DOHH2 (cell line): ENCODE data around the gene COL26A1.
"Not testable (repeated sequence)": the region's sequence is repeated elsewhere in the genome, so short reads cannot be mapped to it uniquely, and the experiment has no call there.

ENCODE experiments used
- H3F3A ChIP-seq: fragments of 200-600 bp; sonication (generic), shearing (Covaris generic); 2 replicates; pipeline ENCODE4 v1.6.0; 2016; ENCODE audit warnings: antibody characterized with exemption, mild to moderate bottlenecking; ENCODE audit not compliant: control insufficient read depth, insufficient read depth
- H3K27ac ChIP-seq: fragments of 200-600 bp; sonication (generic); 2 replicates; pipeline ENCODE4 v1.5.1; 2014; ENCODE audit warnings: low read depth, mild to moderate bottlenecking, low read length, moderate library complexity
- H3K27me3 ChIP-seq: fragments of 200-600 bp; sonication (generic); 2 replicates; pipeline ENCODE4 v1.6.1; 2014; ENCODE audit warnings: mild to moderate bottlenecking, low read length, mixed read lengths; ENCODE audit not compliant: control insufficient read depth
- H3K36me3 ChIP-seq: fragments of 200-600 bp; sonication (generic); 2 replicates; pipeline ENCODE4 v1.6.1; 2014; ENCODE audit warnings: mild to moderate bottlenecking, low read length, moderate library complexity, mixed read lengths; ENCODE audit not compliant: control insufficient read depth
- H3K4me1 ChIP-seq: fragments of 200-600 bp; sonication (generic); 2 replicates; pipeline ENCODE4 v1.6.1; 2014; ENCODE audit warnings: mild to moderate bottlenecking, low read length, mixed read lengths; ENCODE audit not compliant: control insufficient read depth
- H3K4me2 ChIP-seq: fragments of 200-600 bp; sonication (generic); 2 replicates; pipeline ENCODE4 v1.6.0; 2014; ENCODE audit warnings: mild to moderate bottlenecking, low read length, moderate library complexity
- H3K4me3 ChIP-seq: fragments of 200-600 bp; sonication (generic); 2 replicates; pipeline ENCODE4 v1.5.1; 2014; ENCODE audit warnings: mild to moderate bottlenecking, low read length, mixed read lengths
- H3K79me2 ChIP-seq: fragments of 200-600 bp; sonication (generic); 2 replicates; pipeline ENCODE4 v1.6.1; 2014; ENCODE audit warnings: mild to moderate bottlenecking, low read length, mixed read lengths; ENCODE audit not compliant: control insufficient read depth
- H3K9me2 ChIP-seq: fragments of 200-600 bp; sonication (generic); replicated peaks from 2 replicates; pipeline ENCODE4 v1.6.1; 2014; ENCODE audit warnings: mild to moderate bottlenecking, low read length, mixed read lengths; ENCODE audit not compliant: control insufficient read depth
- H3K9me3 ChIP-seq: fragments of 200-600 bp; sonication (generic); 2 replicates; pipeline ENCODE4 v1.6.1; 2014; ENCODE audit warnings: antibody characterized with exemption, low read length, mixed read lengths; ENCODE audit not compliant: control insufficient read depth, insufficient read depth
- H4K20me1 ChIP-seq: fragments of 200-600 bp; sonication (generic); 2 replicates; pipeline ENCODE4 v1.6.0; 2014; ENCODE audit warnings: low read depth, mild to moderate bottlenecking, antibody characterized with exemption, low read length, moderate library complexity; ENCODE audit not compliant: control insufficient read depth, insufficient read depth
- CTCF ChIP-seq: fragments of 200-600 bp; sonication (generic); IDR thresholded peaks from one replicate; pipeline ENCODE4 v1.5.1; 2014; ENCODE audit warnings: antibody characterized with exemption, mild to moderate bottlenecking, low read depth, low read length; ENCODE audit not compliant: poor library complexity, severe bottlenecking
- EZH2phosphoT487 ChIP-seq: fragments of 200-600 bp; sonication (generic); IDR thresholded peaks from 2 replicates; pipeline ENCODE4 v1.6.1; 2017; ENCODE audit warnings: borderline replicate concordance, mild to moderate bottlenecking, antibody characterized with exemption, low read length, moderate library complexity, mixed read lengths

COL26A1 gene

GRCh38 chr7:101474178-101474577 is 111.5 kb downstream of the COL26A1 start:
- H3K27ac ChIP-seq, result no peak overlapping the region
- no peaks in the 10 kb centered on the region for H3K4me1 ChIP-seq
- no peaks in the 10 kb centered on the region for H3K9me2 ChIP-seq

DNA sequence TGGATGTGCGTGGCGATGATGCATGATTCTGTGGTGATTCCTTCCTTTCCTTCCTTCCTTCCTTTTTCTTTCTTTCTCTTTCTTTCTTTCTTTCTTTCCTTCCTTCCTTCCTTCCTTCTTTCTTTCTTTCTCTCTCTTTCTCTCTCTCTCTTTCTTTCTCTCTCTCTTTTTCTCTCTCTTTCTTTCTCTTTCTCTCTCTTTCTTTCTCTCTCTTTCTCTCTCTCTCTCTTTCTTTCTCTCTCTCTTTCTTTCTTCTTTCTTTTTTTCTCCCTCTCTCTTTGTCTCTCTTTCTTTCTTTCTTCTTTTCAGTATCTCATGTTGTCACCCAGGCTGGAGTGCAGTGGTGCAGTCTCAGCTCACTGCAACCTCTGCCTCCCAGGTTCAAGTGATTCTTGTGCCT is 113.0 kb downstream of the COL26A1 start:
- not testable (repeated sequence) for H3K4me3 ChIP-seq, H3K4me1 ChIP-seq, H3K9me2 ChIP-seq, H3K27ac ChIP-seq, H3K27me3 ChIP-seq, H3F3A ChIP-seq, H3K4me2 ChIP-seq, H3K36me3 ChIP-seq, H4K20me1 ChIP-seq, H3K79me2 ChIP-seq
- peaks cover 10% of the 10 kb centered on the region for H3K9me3 ChIP-seq

More at GRCh38 chr7:101474178-101474577, 111.5 kb downstream of the COL26A1 start:
- no peaks in the 10 kb centered on the region for H3K79me2 ChIP-seq
- H3K36me3 ChIP-seq, result no peaks in the 10 kb centered on the region
- no peaks in the 10 kb centered on the region for H3K27me3 ChIP-seq
- no peaks in the 10 kb centered on the region for H3F3A ChIP-seq
- TF ChIP-seq CTCF, result no peak
- TF ChIP-seq EZH2phosphoT487, result no peak
- no peaks in the 10 kb centered on the region for H4K20me1 ChIP-seq
- H3K9me3 ChIP-seq, result peaks cover 7% of the 10 kb centered on the region
- no peak overlapping the region for H3K4me3 ChIP-seq
- no peak overlapping the region for H3K4me2 ChIP-seq

DNA sequence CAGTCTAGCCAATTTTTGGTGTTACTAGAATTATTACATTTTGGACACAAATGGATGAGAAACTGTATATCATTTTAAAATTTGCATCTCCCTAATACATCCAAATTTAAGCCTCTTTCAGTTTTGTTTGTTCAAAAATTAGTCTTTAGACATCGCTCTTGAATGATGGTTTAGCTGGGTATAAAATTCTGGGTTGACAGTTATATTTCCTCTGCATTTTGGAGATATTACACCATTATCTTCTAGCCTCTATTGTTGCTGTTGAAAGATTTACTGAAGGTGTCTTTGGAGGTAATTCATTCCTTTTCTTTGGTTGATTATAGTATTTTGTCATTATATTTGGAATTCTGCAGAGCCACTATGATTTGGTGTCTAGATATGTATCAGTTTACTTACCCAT is 116.5 kb downstream of the COL26A1 start:
- TF ChIP-seq CTCF, result no peak
- TF ChIP-seq EZH2phosphoT487, result no peak
- H4K20me1 ChIP-seq, result no peaks in the 10 kb centered on the region
- no peaks in the 10 kb centered on the region for H3K79me2 ChIP-seq
- no peaks in the 10 kb centered on the region for H3K36me3 ChIP-seq
- H3K27ac ChIP-seq, result no peak overlapping the region
- no peaks in the 10 kb centered on the region for H3K9me2 ChIP-seq
- no peak overlapping the region for H3K4me2 ChIP-seq
- no peaks in the 10 kb centered on the region for H3F3A ChIP-seq
- H3K27me3 ChIP-seq, result no peaks in the 10 kb centered on the region
- H3K4me1 ChIP-seq, result no peaks in the 10 kb centered on the region
- H3K4me3 ChIP-seq, result no peak overlapping the region
- peaks cover 10% of the 10 kb centered on the region for H3K9me3 ChIP-seq

GRCh38 chr7:101486056-101486432 is 123.4 kb downstream of the COL26A1 start:
- not testable (repeated sequence) for H4K20me1 ChIP-seq, H3K79me2 ChIP-seq, H3K27me3 ChIP-seq, H3K36me3 ChIP-seq, H3K4me3 ChIP-seq, H3F3A ChIP-seq, H3K4me1 ChIP-seq, H3K9me2 ChIP-seq, H3K27ac ChIP-seq, H3K4me2 ChIP-seq, H3K9me3 ChIP-seq
